Measurements from ENCODE around the gene DNAH1.

DNA sequence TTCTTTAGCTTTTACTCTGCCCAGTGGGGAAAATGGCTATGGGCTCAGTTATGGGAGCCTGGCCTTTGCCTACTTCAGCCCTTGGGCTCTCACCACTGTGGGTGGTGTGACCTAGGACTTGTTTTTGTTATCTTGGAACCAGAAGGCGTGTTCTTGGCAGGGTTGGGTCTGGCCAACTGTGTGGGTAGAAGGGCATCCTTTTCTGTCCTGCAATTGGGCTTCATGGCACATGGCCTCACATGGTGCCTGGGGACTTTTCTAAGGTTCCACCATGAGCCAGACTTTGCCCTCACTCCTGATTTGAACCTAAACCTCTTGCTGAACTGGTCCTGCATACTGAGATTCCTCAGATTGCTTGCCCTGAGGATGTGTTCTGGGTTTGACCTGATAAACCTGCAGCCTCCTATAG, 26.8 kb upstream of the DNAH1 start:
- TF ChIP-seq EZH2 (IDR thresholded peaks at IDR 0.05; ENCODE audit: insufficient read depth, poor library complexity, severe bottlenecking): no peak
- TF ChIP-seq EZH2phosphoT487 (IDR thresholded peaks at IDR 0.05; ENCODE audit: insufficient read depth, low read depth): no peak
